GM12865 (cell line): ENCODE results near the gene CCR4.
"Not testable (repeated sequence)": the region's sequence is repeated elsewhere in the genome, so short reads cannot be mapped to it uniquely, and the experiment has no call there.

Source experiments
- DNase-seq: peaks from one replicate; pipeline ENCODE4 v3.0.0; 2010; ENCODE audit warnings: low read depth
- H3K4me3 ChIP-seq: 2 replicates; pipeline ENCODE4 v1.5.1; 2011; ENCODE audit warnings: mild to moderate bottlenecking, low read depth, low read length, control low read depth
- CTCF ChIP-seq: IDR thresholded peaks from 2 replicates; pipeline ENCODE4 v1.5.1; 2011; ENCODE audit warnings: low read length, control low read depth, low read depth, inconsistent platforms; ENCODE audit not compliant: insufficient read depth; ENCODE audit errors: missing control alignments

Gene CCR4

GRCh38 chr3:32919920-32920319 lies 31.5 kb upstream of the CCR4 start:
- H3K4me3 ChIP-seq: no peak overlapping the region
- DNase-seq: no peak
- TF ChIP-seq CTCF: no peak

GRCh38 chr3:32922078-32922477 lies 29.4 kb upstream of the CCR4 start:
- H3K4me3 ChIP-seq: no peak overlapping the region
- DNase-seq: no peak
- TF ChIP-seq CTCF: no peak

DNA sequence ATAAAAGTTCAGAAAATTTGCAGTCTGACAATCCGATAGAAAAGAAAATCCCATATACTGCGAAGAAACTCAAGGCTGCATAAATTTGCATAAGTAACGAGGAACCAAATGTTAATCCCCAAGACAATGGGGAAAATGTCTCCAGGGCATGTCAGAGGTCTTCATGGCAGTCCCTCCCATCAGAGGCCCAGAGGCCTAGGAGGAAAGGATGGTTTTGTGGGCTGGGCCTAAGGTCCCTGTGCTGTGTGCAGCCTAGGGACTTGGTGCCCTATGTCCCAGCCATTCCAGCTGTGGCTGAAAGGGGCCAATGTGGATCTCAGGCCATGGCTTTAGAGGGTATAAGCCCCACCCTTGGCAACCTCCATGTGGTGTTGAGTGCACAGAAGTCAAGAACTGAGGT lies 21.3 kb upstream of the CCR4 start:
- DNase-seq: no peak
- TF ChIP-seq CTCF: no peak
- H3K4me3 ChIP-seq: no peak overlapping the region

DNA sequence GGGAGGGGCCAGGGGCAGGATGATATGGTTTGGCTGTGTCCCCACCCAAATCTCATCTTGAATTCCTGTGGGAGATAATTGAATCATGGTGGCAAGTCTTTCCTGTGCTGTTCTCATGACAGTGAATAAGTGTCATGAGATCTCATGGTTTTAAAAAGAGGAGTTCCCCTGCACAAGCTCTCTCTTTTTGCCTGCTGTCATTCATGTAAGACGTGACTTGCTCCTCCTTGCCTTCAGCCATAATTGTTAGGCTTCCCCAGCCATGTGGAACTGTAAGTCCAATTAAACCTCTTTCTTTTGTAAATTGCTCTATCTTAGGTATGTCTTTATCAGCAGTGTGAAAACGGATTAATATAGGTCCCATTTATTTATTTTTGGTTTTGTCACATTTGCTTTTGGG lies 20.2 kb upstream of the CCR4 start:
- not testable (repeated sequence) for H3K4me3 ChIP-seq, DNase-seq

GRCh38 chr3:32934150-32934742 lies 17.2 kb upstream of the CCR4 start:
- DNase-seq: peak; percentile 30
- no peak overlapping the region for H3K4me3 ChIP-seq
- TF ChIP-seq CTCF: peak; percentile 56

DNA sequence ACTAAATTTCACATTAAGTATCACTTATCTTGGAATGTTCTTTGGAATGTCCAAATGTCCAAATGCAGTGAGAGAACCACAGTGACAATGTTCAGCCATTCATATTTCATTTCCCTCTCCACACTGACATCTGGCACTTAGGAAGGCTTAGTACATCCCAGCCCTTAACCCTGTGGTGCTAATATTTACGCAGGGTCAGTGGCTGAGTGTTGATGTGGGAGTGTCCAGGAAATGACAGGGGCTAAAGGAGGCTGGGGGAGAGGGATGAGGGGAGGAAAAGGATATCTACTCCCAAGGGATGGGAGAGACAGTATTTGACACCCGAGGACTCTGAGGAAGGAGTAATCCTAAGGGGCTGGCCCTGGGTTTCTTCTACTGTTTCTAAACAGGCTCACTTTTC lies 14.1 kb upstream of the CCR4 start:
- DNase-seq: no peak
- H3K4me3 ChIP-seq: no peak overlapping the region
- no peak for TF ChIP-seq CTCF

DNA sequence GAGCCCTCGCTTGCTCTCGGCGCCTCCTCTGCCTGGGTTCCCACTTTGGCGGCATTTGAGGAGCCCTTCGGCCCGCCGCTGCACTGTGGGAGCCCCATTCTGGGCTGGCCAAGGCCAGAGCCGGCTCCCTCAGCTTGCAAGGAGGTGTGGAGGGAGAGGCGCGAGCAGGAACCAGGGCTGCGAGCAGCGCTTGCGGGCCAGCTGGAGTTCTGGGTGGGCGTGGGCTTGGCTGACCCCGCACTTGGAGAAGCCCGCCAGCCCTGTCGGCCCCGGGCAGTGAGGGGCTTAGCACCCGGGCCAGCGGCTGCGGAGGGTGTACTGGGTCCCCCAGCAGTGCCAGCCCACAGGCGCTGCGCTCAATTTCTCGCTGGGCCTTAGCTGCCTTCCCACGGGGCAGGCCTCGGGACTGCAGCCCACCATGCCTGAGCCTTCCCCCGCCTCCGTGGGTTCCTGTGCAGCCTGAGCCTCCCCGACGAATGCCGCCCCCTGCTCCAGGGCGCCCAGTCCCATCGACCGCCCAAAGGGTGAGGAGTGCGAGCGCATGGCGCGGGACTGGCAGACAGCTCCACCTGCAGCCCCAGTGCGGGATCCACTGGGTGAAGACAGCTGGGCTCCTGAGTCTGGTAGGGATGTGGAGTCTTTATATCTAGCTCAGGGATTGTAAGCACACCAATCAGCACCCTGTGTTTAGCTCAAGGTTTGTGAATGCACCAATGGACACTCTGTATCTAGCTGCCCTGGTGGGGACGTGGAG lies 11.7 kb upstream of the CCR4 start:
- H3K4me3 ChIP-seq, DNase-seq: not testable (repeated sequence)

DNA sequence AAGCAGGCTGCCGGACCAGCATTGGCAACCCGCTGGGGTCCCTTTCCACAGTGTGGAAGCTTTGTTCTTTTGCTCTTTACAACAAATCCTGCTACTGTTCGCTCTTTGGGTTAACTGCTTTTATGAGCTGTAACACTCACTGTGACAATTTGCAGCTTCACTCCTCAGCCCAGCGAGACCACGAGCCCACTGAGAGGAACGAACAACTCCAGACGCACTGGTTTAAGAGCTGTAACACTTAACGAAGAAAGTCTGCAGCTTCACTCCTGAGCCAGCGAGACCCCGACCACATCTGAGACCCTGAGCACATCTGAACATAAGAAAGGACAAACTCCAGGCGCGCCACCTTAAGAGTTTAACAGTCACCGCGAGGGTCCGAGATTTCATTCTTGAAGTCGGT lies 10.7 kb upstream of the CCR4 start:
- H3K4me3 ChIP-seq: no peak overlapping the region
- no peak for TF ChIP-seq CTCF
- no peak for DNase-seq
